ENCODE results near the gene DPH6. TPM values are rescaled to one million over a fixed set of nuclear protein-coding genes. Genes with fewer than 3 reads are reported as not detected.

Gene DPH6
- total RNA-seq, 4 donors from 2014 or later: 20.9 to 37.8 (median 26.7) TPM

DNA sequence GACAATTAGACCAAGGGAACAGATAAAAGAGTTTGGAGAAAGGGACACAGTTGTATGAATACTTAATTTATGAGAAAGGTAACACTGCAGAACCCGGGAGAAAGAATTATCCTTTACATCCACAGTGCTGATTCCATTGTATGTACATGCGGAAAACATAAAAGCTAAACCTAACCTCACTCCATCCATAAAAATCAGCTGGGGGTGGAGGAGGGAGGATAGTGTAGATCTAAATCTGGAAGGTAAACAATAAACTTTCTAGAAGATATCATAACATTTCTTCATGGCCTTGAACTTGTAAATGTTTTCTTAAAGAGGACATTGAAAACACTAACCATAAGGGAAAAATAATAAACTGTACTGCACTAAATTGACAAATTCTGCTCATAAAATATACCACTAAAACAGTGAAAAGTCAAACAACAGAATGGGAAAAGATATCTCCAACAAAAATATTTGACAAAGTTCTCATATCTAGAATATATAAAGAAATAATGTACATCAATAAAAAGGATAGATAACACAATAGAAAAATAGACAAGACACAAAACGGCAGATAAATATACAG is 220.5 kb downstream of the DPH6 start:
- H3K4me3 ChIP-seq: no peak overlapping the region
- H3K27ac ChIP-seq: no peak overlapping the region
- 72 to 83% methylated on average over 3 of the region's 3 CpGs for WGBS, 2 donors
- no peaks in the 10 kb centered on the region for H3K27me3 ChIP-seq
- no peaks in the 10 kb centered on the region for H3K9me3 ChIP-seq
- no peak for DNase-seq (ENCODE audit: low spot score in 2 of 2)
- no peak for TF ChIP-seq POLR2A (IDR thresholded peaks at IDR 0.05)
- TF ChIP-seq, protein P1, sequence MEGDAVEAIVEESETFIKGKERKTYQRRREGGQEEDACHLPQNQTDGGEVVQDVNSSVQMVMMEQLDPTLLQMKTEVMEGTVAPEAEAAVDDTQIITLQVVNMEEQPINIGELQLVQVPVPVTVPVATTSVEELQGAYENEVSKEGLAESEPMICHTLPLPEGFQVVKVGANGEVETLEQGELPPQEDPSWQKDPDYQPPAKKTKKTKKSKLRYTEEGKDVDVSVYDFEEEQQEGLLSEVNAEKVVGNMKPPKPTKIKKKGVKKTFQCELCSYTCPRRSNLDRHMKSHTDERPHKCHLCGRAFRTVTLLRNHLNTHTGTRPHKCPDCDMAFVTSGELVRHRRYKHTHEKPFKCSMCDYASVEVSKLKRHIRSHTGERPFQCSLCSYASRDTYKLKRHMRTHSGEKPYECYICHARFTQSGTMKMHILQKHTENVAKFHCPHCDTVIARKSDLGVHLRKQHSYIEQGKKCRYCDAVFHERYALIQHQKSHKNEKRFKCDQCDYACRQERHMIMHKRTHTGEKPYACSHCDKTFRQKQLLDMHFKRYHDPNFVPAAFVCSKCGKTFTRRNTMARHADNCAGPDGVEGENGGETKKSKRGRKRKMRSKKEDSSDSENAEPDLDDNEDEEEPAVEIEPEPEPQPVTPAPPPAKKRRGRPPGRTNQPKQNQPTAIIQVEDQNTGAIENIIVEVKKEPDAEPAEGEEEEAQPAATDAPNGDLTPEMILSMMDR (IDR thresholded peaks at IDR 0.05): no peak
- no peak for TF ChIP-seq EP300 (IDR thresholded peaks at IDR 0.05)
- no peaks in the 10 kb centered on the region for H3K4me1 ChIP-seq
- peaks cover 0 to 5% (median 0%) of the 10 kb centered on the region in 3 donors for H3K36me3 ChIP-seq

DNA sequence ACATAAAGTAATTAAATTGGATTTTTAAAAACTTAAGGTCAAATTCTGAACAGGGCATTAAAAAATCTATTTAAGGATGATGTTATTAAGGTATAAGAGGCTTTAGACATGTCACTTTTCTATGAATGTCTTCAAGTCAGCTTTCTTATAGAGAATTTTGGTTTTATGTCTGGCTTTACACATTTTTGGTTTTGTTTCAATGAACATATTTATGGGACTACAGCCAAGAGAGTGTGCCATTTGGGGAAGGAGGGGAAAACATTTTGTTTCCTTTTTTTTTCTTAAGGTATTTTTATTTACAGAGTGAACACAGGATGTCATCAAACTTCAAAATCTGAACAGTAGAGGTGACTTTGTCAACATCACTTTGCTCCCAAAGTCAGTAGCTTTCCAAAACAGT is 222.8 kb downstream of the DPH6 start:
- no peaks in the 10 kb centered on the region for H3K4me1 ChIP-seq

DNA sequence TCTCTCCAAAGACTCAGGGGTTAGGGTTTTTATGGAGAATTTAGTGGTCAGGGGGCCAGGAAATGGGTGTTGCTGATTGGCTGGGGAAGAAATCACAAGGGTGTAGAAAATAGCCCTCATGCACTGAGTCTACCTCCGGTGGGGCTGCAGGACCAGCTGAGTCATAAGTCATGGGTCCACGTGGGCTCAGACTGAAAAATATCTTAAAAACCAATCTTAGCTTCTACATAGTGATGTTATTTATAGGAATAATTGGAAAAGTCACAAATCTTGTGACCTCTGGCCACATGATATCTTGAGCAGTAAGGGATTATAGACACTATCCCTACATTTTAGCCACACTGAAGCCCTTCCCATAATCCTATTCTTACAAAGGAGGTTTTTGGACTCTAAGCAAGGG is 224.0 kb downstream of the DPH6 start:
- Histone ChIP-seq H3K27me3 (no peaks in the 10 kb centered on the region), H3K27ac (no peak overlapping the region), H3K4me3 (no peak overlapping the region), H3K36me3 (no peaks in the 10 kb centered on the region), H3K4me1 (no peaks in the 10 kb centered on the region), H3K9me3 (no peaks in the 10 kb centered on the region)
- WGBS, 2 donors: 77 to 83% methylated on average over 2 of the region's 2 CpGs
- TF ChIP-seq EP300 (IDR thresholded peaks at IDR 0.05): no peak
- TF ChIP-seq, protein P1 (IDR thresholded peaks at IDR 0.05): no peak
- TF ChIP-seq POLR2A (IDR thresholded peaks at IDR 0.05): no peak
- no peak for DNase-seq (ENCODE audit: low spot score in 2 of 2)

More for the DNA sequence above, 222.8 kb downstream of the DPH6 start:
- no peak for DNase-seq (ENCODE audit: low spot score in 2 of 2)
- Histone ChIP-seq H3K9me3 (no peaks in the 10 kb centered on the region), H3K27me3 (no peaks in the 10 kb centered on the region), H3K36me3 (peaks cover 0 to 5% (median 0%) of the 10 kb centered on the region in 3 donors), H3K4me3 (no peak overlapping the region), H3K27ac (no peak overlapping the region)
- TF ChIP-seq, protein P1 (IDR thresholded peaks at IDR 0.05): no peak
- TF ChIP-seq POLR2A (IDR thresholded peaks at IDR 0.05): no peak
- TF ChIP-seq EP300 (IDR thresholded peaks at IDR 0.05): no peak

DNA sequence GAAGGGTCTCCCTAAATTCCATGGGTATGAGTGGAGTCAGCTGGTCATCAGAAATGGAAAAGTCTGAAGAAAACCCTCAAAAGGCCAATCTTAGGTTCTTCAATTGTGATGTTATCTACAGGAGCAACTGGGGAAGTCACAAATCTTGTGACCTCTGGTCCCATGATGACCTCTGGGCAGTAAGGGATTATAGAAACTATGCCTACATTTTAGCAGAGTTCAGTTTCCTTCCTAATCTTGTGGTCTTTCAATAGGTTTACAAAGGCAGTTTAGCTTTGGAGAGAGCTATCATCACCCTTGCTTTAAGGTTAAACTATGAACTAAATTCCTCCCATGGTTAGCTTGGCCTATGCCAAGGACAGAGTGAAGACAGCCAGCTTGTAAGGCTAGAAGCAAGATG is 225.1 kb downstream of the DPH6 start:
- H3K4me1 ChIP-seq: no peaks in the 10 kb centered on the region

More for the DNA sequence above, 225.1 kb downstream of the DPH6 start:
- Histone ChIP-seq H3K9me3 (no peaks in the 10 kb centered on the region), H3K27me3 (no peaks in the 10 kb centered on the region), H3K27ac (no peak overlapping the region), H3K4me3 (no peak overlapping the region), H3K36me3 (no peaks in the 10 kb centered on the region)
- DNase-seq (ENCODE audit: low spot score in 2 of 2): no peak
- TF ChIP-seq, protein P1 (IDR thresholded peaks at IDR 0.05): no peak
- TF ChIP-seq EP300 (IDR thresholded peaks at IDR 0.05) (no peak), POLR2A (IDR thresholded peaks at IDR 0.05) (no peak)

Small RNA genes within 50 kb of the gene (small RNA-seq; reads per million reads assigned to genes)
- not detected for gene AC019288.1
- gene MIR3942: not detected
